ENCODE measurements around the gene GLRX5.

GLRX5 gene

GRCh38 chr14:95518045-95518751 lies 16.7 kb upstream of the GLRX5 start:
- DNase-seq: peak in 1 of 2 donors; percentile 13

GRCh38 chr14:95519699-95520098 lies 15.2 kb upstream of the GLRX5 start:
- DNase-seq: peak; percentile 38 to 73

- no peak for DNase-seq
Measured at GRCh38 chr14:95520346-95520745, 14.5 kb upstream of the GLRX5 start.

- no peak for DNase-seq
Measured at GRCh38 chr14:95521001-95521400, 13.8 kb upstream of the GLRX5 start.

DNA sequence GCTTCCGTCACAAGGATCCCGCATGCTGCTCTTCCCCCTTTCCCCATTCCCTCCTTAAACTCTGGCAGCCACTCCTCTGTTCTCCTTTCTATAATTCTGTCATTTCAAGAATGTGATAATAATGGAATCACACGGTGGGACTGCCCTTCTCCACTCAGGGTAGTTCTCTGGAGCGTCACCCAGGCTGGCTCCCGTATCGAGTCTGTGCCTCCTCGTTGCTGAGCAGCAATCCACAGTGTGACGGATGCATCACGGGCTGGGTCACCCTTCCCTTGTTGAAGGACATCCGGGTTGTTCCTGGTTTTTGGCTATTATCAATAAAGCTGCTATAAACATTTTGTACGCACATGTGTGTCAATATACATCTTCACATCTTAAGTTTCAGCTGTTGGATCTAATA lies 12.7 kb upstream of the GLRX5 start:
- no peak for DNase-seq

- DNase-seq: peak in 1 of 2 donors; percentile 33
Measured at GRCh38 chr14:95522556-95522955, 12.3 kb upstream of the GLRX5 start.

DNA sequence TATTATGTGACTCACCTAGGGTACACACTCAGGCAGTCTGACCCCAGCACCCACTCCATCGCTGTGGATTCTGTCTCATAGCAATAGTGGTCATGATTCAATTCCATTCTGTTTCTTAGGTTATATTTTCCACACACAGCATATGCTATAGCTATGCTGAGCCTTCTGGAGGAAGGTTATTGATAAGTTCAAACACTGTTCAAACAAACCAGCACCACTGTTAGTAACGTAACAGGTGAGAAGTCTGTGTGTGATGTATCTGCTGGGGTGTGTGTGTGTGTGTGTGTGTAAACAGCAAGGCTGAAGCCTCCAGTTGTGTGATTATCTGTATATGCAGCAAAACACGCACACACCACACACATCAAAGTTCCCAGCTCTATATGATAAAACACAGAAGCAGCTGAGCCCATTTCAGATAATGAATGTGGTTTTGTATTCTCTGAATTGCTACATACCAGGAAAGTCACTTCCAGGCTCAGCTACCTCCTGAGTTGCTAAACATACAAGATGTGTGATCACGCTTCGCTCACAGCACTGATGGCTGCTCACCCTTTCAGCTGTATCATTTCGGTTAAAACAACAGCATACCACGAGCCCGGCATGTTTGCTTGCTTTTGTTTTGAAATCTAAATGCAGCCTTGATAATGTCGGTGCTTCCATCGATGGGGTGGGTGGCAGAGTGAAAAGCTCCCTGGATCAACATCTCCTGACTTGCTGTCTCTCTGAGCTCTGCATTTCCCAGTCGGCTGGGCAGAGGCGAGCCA lies 11.6 kb upstream of the GLRX5 start:
- DNase-seq: no peak

DNA sequence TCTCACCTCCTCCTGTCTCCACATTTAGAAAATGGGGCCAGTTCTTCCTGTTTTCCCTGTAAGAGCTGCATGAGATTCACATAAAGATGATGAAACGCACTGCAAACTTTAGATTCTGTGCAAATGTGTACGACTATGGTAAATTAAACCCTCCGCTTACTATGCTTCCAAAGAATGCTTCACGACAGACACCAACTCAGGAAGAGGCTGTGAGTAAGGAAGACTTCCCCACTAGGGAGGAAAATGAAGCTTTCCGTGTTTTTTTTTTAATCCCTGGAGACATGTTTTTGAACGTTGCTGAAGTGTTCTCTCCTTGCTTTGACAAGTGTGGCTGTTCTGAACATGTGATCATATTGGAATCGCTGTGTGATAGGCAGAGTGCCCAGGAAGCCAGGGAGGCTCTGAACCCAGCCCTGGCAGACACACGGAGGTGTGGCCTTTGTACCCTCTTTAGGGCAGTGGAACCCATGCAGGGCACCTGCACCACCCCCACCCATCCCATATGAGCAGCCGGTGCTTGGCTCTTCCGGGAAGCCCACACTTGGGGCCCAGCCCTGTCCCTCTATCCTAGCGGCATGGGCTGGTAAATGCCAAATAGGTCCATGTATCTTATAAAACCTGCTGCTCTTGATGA lies 10.9 kb upstream of the GLRX5 start:
- DNase-seq: no peak

DNA sequence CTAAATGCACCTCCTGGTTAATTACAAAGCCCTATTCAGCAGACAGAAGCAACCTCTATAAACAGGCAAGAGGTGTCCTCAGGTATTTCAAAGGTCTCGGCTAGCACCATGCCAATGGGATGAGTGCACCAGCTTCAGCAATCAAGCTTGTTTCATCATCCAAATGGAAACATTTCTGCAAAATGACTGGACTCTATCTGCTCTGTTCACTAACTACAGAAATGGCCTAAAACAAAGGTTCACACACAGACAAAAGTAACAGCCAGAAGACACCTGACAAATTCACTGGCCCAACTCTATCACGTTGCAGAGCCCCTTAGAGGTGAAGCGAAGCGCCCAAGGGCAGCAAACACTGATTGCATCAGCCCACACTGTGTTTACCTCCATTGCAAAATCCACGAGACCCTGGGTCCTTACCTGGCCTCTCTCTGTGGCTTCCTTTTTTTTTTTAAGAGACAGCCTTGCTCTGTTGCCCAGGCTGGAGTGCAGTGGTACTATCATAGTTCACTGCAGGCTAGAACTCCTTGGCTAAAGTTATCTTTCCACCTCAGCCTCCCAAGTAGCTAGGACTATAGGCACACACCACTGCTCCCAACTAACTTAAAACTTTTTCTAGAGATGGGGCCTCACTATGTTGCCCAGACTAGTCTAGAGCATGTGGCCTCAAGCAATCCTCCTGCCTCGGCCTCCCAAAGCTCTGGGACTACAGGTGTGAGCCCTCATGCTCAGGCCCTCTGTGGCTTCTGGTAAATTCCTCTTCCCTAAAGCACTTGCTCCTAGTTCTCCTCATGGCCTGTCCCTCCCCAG lies 9.9 kb upstream of the GLRX5 start:
- DNase-seq: no peak

DNA sequence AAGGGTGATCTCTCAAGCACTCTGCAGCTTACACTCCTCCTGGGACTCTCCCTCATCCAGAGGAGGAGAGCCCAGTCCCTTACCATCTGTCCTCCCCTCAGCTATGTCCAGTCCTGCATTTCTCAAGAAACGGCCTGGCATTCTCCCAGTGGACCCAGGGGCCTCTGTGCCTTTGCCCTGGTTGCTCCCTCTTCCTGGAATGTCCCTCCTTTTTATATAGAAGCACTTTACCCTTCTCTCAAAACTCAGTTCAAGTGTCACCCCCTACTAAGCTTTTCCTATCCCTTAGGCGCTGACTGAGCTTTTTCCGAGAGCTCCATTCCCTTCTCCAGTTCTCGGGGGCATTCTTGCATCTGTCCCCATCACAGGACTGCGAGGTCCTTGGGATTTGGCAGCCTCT lies 8.9 kb upstream of the GLRX5 start:
- no peak for DNase-seq

GRCh38 chr14:95526483-95527386 lies 8.1 kb upstream of the GLRX5 start:
- DNase-seq: no peak

DNA sequence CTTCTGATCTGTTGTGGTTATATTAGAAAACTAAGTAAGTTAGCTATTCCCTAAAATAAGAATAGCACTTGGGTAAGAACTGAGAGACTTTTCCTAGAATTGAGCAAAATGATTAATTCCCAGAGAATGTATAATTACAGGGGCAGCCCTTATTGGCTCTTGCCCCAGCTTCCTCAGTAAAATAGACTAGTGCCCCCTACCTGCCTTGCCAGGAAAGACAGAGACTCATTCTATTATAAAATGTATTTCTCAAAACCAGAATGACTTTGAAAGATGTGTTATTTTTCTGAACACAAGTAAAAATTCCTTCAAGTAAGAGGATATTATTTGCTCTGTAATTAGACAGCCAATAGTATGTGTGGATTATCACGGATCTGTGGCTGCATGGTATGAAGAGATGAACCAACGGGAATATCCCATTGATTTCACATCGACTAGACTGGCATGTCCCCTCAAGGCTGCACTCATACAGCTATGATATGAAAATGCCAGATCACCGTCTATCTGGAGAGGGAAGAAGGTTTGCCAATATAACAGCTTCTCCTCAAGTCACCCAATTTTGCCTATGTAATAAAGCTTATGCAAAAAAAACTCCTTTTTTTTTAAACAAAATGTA lies 7.4 kb upstream of the GLRX5 start:
- DNase-seq: peak in 1 of 2 donors; percentile 53

DNA sequence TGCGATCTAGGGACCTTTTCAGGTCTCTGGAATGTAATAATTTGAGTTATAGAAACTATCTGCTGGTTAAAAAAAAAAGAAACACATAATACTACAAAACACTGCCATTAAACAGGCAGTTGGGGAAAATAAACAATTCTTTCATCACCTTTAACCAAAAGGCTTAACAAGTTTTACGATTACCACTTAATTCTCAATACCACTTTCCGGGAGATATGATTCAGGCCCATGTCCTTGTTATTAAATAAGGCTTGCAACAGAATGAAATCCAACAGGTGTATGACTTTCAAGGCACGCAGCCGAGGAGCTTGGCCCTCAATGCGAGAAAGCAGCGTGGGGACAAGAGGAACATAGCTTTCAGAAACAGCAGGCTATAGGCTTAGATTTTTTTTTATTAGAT lies 5.6 kb upstream of the GLRX5 start:
- DNase-seq: no peak

DNA sequence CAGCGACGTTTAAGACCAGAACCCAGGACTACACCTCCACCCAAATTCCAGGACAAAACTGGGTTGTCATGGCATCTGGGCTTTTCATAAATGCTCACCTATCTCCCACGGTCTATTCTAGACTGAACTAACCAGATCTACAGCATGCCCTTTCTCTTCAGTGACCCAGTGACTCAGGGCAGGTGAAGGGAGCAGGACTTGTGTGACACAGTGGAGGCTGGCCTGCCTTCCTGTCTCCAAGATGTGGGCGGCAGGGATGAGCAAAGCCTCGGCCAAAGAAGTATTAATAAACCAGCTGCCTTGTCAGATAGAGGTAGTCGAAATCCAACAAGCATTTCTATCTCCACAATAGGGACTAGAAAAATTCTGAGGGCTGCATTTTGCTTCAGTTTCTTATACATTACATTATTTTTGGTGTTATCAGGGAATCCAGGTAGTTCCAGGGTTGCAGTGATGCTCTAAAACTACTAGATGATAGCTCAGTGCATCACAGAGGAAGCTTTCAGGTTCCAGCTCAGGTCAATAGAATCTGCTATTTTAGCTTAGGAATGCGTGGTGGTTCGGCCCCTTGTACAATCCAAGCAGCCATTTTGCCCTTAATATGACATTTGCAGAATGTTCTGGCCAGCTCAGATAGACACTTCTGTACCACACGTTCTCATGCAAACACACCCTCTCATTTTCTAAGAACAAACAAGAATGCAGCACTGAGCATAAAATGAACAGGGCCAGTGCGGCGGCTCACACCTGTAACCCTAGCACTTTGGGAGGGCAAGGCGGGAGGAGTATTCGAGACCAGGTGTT lies 4.2 kb upstream of the GLRX5 start:
- DNase-seq: no peak

GRCh38 chr14:95531473-95531872 lies 3.4 kb upstream of the GLRX5 start:
- no peak for DNase-seq

- no peak for DNase-seq
Measured at GRCh38 chr14:95531969-95532368, 2.9 kb upstream of the GLRX5 start.

DNA sequence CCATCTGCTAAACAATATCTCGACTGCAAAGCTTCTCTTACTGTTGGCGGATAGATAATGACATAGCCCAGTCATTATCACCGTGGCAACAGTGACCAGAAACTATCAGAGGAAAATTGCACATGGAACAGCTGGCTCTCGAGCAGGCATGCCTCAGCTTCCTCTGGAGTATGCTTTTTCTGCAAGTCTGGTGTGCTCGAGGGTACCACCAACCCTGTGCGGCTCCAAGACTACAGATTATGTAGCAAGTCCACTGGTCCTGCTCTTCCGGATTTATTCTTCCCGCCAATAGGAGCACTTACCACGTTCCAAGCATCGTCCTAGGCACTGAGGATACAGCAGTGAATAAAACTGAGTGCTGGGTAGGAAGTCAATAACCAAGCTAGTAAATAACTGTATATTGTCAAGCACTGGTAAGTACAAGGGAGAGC lies 1.4 kb upstream of the GLRX5 start:
- DNase-seq: no peak

DNA sequence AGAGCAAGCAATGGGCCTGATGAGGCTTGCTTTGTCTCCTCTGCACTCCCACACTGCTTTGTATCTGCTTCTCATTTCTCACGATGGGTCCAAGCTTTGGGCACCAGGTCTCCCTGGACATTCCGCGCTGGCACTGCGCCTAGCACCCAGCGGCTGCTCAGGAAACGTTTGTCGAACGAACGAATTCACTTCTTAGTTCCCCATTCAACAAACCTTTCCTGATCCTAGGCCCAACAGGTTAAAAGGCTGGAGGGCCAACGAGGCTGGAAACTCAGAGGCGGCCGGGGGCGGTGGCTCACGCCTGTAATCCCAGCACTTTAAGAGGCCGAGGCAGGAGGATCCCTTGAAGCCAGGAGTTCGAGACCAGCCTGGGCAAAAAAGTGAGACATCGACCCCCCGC lies 1.0 kb upstream of the GLRX5 start:
- no peak for DNase-seq

- DNase-seq: no peak
Measured at GRCh38 chr14:95535226-95536021, 574 bp downstream of the GLRX5 start.

Measured in bone marrow (tissue), 2 donors.